ENCODE data around the gene PNPLA7. TPM values are rescaled to one million over a fixed set of nuclear protein-coding genes. Genes with fewer than 3 reads are reported as not detected.

The PNPLA7 gene
- total RNA-seq, 4 donors from 2014 or later: 0.61 to 3.4 (median 0.91) TPM

GRCh38 chr9:137459152-137459600 lies 91.0 kb downstream of the PNPLA7 start, which contains the start of gene NSMF:
TSS of gene NSMF (minus strand) at chr9:137459334. CDS start at chr9:137459102, 232 bp downstream.
- peaks cover 32 to 78% (median 36%) of the 10 kb centered on the region in 3 donors for H3K4me1 ChIP-seq
- peak; percentile 66 for DNase-seq
- peak within 1 kb of the TSS; percentile 61 to 91 (median 80) for H3K4me3 ChIP-seq
- no peaks in the 10 kb centered on the region for H3K9me3 ChIP-seq
- WGBS, 2 donors: no CpG with 5 or more reads among the region's 62 CpGs
- intact Hi-C loops (cut with DNase I): no loop called here
- peak within 1 kb of the TSS; percentile 72 to 88 (median 84) for H3K27ac ChIP-seq
- H3K36me3 ChIP-seq: peaks cover 0 to 17% (median 0%) of the 10 kb centered on the region in 3 donors
- peak in 1 of 6 experiments; percentile 9 for TF ChIP-seq CTCF (IDR thresholded peaks at IDR 0.05)
- peak in 3 of 4 donors; percentile 68 to 90 (median 84) for TF ChIP-seq POLR2A (IDR thresholded peaks at IDR 0.05)
- peaks cover 0 to 5% (median 0%) of the 10 kb centered on the region in 4 donors for H3K27me3 ChIP-seq

- TF ChIP-seq CTCF (IDR thresholded peaks at IDR 0.05) (no peak), POLR2A (IDR thresholded peaks at IDR 0.05) (no peak)
- peaks cover 36 to 85% (median 36%) of the 10 kb centered on the region in 3 donors for H3K4me1 ChIP-seq
- H3K4me3 ChIP-seq: peak overlapping the region; percentile 61 to 91 (median 80)
- H3K36me3 ChIP-seq: peaks cover 0 to 17% (median 0%) of the 10 kb centered on the region in 3 donors
- no peak for DNase-seq
- 37% methylated on average over 6 of the region's 88 CpGs; no CpG with 5 or more reads in 1 of the 2 donors for WGBS, 2 donors
- H3K27me3 ChIP-seq: peaks cover 0 to 5% (median 0%) of the 10 kb centered on the region in 4 donors
- intact Hi-C loops (cut with DNase I): no loop called here
- H3K9me3 ChIP-seq: no peaks in the 10 kb centered on the region
- peak overlapping the region; percentile 67 to 88 (median 77) for H3K27ac ChIP-seq
Measured at GRCh38 chr9:137458194-137459151, 91.7 kb downstream of the PNPLA7 start.

GRCh38 chr9:137457406-137458193 lies 92.6 kb downstream of the PNPLA7 start:
- intact Hi-C loops (cut with DNase I): no loop called here
- 77% methylated on average over 3 of the region's 44 CpGs; no CpG with 5 or more reads in 1 of the 2 donors for WGBS, 2 donors
- H3K4me1 ChIP-seq: peaks cover 36 to 89% (median 39%) of the 10 kb centered on the region in 3 donors
- no peak for DNase-seq
- H3K27me3 ChIP-seq: peaks cover 0 to 5% (median 0%) of the 10 kb centered on the region in 4 donors
- peak overlapping the region in 3 of 4 donors; percentile 67 to 88 (median 72) for H3K27ac ChIP-seq
- H3K4me3 ChIP-seq: peak overlapping the region in 3 of 4 donors; percentile 61 to 91 (median 85)
- TF ChIP-seq CTCF (IDR thresholded peaks at IDR 0.05) (no peak), POLR2A (IDR thresholded peaks at IDR 0.05) (no peak)
- H3K36me3 ChIP-seq: peaks cover 0 to 22% (median 2%) of the 10 kb centered on the region in 3 donors
- H3K9me3 ChIP-seq: no peaks in the 10 kb centered on the region

GRCh38 chr9:137456864-137457405 lies 93.3 kb downstream of the PNPLA7 start:
- Histone ChIP-seq H3K27me3 (no peaks in the 10 kb centered on the region), H3K4me1 (peaks cover 35 to 84% (median 39%) of the 10 kb centered on the region in 3 donors), H3K36me3 (peaks cover 0 to 27% (median 5%) of the 10 kb centered on the region in 3 donors), H3K27ac (peak overlapping the region in 2 of 4 donors; percentile 3 to 23), H3K9me3 (no peaks in the 10 kb centered on the region), H3K4me3 (no peak overlapping the region)
- intact Hi-C loops (cut with DNase I): no loop called here
- TF ChIP-seq POLR2A (IDR thresholded peaks at IDR 0.05) (no peak), CTCF (IDR thresholded peaks at IDR 0.05) (no peak)
- 100% methylated on average over 2 of the region's 10 CpGs for WGBS, 2 donors
- no peak for DNase-seq
